Measurements from ENCODE around the gene FBXL17.

FBXL17 gene

DNA sequence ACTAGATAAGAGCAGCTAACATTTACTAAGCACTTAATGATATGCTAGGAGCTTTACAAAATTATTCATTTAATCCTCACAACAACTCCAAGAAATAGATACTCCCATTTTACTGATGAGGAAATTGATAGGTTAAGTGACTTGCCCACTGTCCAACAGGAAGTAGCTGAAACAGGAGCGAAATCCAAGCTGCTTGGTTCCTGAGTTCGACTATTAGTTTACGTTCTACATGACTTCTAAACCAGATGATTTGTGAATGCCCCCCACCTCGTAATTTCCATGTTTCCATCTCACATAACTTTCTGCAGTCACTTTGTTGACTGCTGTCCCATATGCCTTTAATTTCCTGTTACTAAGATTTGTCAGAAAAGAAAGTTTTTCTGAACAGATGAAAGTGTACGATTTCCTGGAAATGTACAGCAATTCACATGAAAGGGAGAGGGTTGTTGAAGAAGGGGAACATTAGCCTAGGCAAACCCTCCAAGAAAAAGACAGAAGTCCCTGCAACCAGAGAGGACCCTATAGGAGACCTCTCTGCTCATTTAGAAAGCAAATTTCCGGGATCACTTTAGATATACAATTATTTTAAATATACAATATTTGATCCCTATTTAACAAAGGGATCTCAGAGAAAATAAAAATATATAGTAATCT is 432.1 kb downstream of the FBXL17 start:
- Histone ChIP-seq H3K4me3 (ENCODE audit: low read depth in 1 of 2, low read length in 2 of 2) (no peak overlapping the region), H3K36me3 (ENCODE audit: control insufficient read depth in 1 of 2, insufficient read depth in 2 of 2, low read length in 2 of 2) (no peaks in the 10 kb centered on the region), H3K9me3 (ENCODE audit: control insufficient read depth in 1 of 2, low read length in 2 of 2) (no peaks in the 10 kb centered on the region), H3K4me1 (ENCODE audit: control insufficient read depth in 1 of 2, insufficient read depth in 2 of 2, low read length in 2 of 2) (no peaks in the 10 kb centered on the region), H3K27me3 (ENCODE audit: low read depth, low read length) (no peaks in the 10 kb centered on the region), H3K27ac (ENCODE audit: low read length) (no peak overlapping the region)

DNA sequence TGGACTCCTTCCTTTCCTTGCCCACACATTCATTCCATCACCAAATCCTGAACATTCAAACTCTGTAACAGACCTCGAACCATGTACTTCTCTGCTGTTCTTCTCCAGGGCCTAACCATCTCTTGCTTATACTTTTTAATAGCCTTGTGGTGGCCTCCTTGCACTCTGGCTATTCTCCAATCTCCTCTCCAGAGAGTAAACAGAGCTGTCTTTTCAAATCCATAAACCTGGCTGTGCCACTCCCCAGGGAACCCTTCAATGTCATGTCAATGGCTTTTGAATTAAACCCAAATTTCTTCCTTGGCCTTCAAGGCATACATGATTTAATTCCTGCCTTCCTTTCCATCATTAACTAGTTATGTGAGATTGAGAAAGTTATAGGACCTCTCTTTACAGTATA is 433.5 kb downstream of the FBXL17 start:
- Histone ChIP-seq H3K9me3 (ENCODE audit: control insufficient read depth in 1 of 2, low read length in 2 of 2) (no peaks in the 10 kb centered on the region), H3K4me1 (ENCODE audit: control insufficient read depth in 1 of 2, insufficient read depth in 2 of 2, low read length in 2 of 2) (no peaks in the 10 kb centered on the region), H3K27me3 (ENCODE audit: low read depth, low read length) (no peaks in the 10 kb centered on the region), H3K36me3 (ENCODE audit: control insufficient read depth in 1 of 2, insufficient read depth in 2 of 2, low read length in 2 of 2) (no peaks in the 10 kb centered on the region), H3K27ac (ENCODE audit: low read length) (no peak overlapping the region), H3K4me3 (ENCODE audit: low read depth in 1 of 2, low read length in 2 of 2) (no peak overlapping the region)

DNA sequence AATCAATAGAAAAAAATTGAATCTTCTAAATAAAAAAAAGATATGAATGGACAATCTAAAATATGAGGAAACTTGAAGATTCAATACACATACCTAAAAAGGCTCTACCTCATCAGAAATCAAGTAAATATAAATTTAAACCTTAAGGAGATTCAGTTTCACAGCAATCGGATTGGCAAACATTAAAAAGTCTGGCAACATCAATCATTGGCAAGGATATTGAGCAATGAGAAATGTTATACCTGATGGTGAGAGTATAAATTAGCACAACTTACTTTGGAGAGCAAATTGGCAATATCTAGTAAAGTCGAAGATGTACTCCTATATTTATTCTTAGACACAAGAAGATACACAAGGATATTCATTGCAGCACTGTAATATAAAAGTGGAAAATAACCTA is 436.8 kb downstream of the FBXL17 start:
- Histone ChIP-seq H3K27ac (ENCODE audit: low read length) (no peak overlapping the region), H3K36me3 (ENCODE audit: control insufficient read depth in 1 of 2, insufficient read depth in 2 of 2, low read length in 2 of 2) (no peaks in the 10 kb centered on the region), H3K27me3 (ENCODE audit: low read depth, low read length) (no peaks in the 10 kb centered on the region), H3K4me1 (ENCODE audit: control insufficient read depth in 1 of 2, insufficient read depth in 2 of 2, low read length in 2 of 2) (no peaks in the 10 kb centered on the region), H3K9me3 (ENCODE audit: control insufficient read depth in 1 of 2, low read length in 2 of 2) (no peaks in the 10 kb centered on the region), H3K4me3 (ENCODE audit: low read depth in 1 of 2, low read length in 2 of 2) (no peak overlapping the region)

DNA sequence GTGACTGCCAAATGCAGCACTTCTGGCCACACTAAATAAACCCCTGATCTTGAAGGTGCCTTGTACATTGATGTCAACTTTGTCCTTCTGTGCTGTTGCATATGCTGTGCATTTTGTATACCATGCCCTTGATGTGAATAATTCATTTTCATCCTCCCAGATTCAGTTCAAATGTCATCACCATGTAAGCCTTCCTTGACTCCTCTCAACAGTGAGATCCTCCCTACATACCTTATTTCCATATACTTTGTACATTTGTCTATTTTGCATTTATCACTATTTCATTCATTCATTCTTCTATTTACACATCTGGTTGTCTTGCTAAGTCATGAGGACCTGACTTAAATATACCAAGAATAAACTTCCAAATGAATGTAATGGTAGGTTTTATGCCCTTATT is 438.0 kb downstream of the FBXL17 start:
- Histone ChIP-seq H3K9me3 (ENCODE audit: control insufficient read depth in 1 of 2, low read length in 2 of 2) (no peaks in the 10 kb centered on the region), H3K36me3 (ENCODE audit: control insufficient read depth in 1 of 2, insufficient read depth in 2 of 2, low read length in 2 of 2) (no peaks in the 10 kb centered on the region), H3K4me3 (ENCODE audit: low read depth in 1 of 2, low read length in 2 of 2) (no peak overlapping the region), H3K27me3 (ENCODE audit: low read depth, low read length) (no peaks in the 10 kb centered on the region), H3K27ac (ENCODE audit: low read length) (no peak overlapping the region), H3K4me1 (ENCODE audit: control insufficient read depth in 1 of 2, insufficient read depth in 2 of 2, low read length in 2 of 2) (no peaks in the 10 kb centered on the region)

DNA sequence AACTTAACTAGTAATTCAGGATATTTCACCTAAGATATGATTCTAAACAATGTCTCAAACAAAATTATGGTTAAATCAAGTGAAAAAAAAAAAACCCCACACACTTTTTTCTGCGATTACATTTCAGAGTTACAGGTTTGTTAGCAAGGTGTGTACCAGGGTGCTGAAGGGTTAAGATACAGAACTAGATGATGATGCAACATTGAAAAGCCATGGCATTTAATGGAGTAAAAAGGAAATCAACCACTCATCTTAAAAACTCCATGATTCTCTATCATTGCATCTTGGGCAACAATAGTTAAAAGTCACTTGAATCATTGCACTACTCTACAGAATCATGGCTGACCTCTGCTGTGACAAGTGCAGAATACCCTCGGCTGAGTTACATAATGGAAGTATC is 440.9 kb downstream of the FBXL17 start:
- H3K27me3 ChIP-seq (ENCODE audit: low read depth, low read length) = no peaks in the 10 kb centered on the region

DNA sequence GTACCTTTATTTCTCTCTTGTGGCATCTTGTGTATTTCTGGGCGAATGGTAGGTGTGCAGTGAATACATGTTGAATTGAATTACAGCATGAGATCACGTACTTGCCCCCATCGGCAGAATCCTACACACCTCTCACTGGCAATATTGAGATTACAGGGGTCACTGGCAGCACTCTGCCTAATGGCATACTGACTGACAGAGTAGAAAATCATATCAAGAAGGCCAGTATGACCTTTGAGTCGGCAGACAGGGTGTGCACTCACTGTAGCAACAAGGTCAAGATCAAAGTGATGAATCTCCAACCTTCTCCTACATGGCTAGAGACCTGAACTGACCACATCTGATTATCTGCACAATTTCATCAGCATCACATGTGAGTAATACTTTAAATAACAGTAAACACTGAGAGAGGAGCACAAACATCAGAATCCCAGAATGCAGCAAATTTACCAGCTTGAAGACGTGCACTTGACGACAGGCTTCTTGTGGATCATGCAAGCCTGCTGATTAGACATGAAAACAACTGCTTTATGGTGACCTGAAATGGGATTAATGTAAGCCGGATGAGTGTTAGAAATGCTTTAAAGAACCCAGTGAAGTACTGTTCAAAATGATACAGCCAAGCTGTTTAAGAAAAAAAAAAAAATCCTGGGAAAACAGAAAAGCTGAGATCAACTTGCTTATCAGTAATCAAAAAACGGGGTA is 444.1 kb downstream of the FBXL17 start:
- no peak overlapping the region for H3K27ac ChIP-seq (ENCODE audit: low read length)
- no peaks in the 10 kb centered on the region for H3K36me3 ChIP-seq (ENCODE audit: control insufficient read depth in 1 of 2, insufficient read depth in 2 of 2, low read length in 2 of 2)
- H3K27me3 ChIP-seq (ENCODE audit: low read depth, low read length) = no peaks in the 10 kb centered on the region
- no peaks in the 10 kb centered on the region for H3K9me3 ChIP-seq (ENCODE audit: control insufficient read depth in 1 of 2, low read length in 2 of 2)
- H3K4me1 ChIP-seq (ENCODE audit: control insufficient read depth in 1 of 2, insufficient read depth in 2 of 2, low read length in 2 of 2) = no peaks in the 10 kb centered on the region
- H3K4me3 ChIP-seq (ENCODE audit: low read depth in 1 of 2, low read length in 2 of 2) = no peak overlapping the region

More for the DNA sequence above, 440.9 kb downstream of the FBXL17 start:
- Histone ChIP-seq H3K36me3 (ENCODE audit: control insufficient read depth in 1 of 2, insufficient read depth in 2 of 2, low read length in 2 of 2) (no peaks in the 10 kb centered on the region), H3K4me1 (ENCODE audit: control insufficient read depth in 1 of 2, insufficient read depth in 2 of 2, low read length in 2 of 2) (no peaks in the 10 kb centered on the region), H3K27ac (ENCODE audit: low read length) (no peak overlapping the region), H3K9me3 (ENCODE audit: control insufficient read depth in 1 of 2, low read length in 2 of 2) (no peaks in the 10 kb centered on the region), H3K4me3 (ENCODE audit: low read depth in 1 of 2, low read length in 2 of 2) (no peak overlapping the region)

DNA sequence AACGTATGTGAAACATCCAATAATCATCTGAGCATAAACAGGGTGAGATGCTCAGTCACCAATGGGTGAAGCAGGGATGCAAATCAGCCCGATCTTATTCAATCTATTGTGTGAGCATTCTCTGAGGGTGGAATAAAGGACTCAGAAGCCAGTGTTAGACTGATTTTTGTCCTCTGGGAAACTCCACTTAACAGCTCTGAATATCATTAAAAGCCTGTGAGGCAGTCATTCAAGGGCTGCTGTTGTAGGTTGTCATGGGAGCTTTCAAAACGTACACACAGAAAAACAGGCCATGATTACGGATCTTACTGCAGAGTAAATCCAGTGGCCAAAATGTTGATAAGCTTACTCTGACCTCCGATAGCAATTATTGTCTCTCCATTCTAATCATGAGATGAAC is 444.7 kb downstream of the FBXL17 start:
- H3K27me3 ChIP-seq (ENCODE audit: low read depth, low read length) = no peaks in the 10 kb centered on the region

DNA sequence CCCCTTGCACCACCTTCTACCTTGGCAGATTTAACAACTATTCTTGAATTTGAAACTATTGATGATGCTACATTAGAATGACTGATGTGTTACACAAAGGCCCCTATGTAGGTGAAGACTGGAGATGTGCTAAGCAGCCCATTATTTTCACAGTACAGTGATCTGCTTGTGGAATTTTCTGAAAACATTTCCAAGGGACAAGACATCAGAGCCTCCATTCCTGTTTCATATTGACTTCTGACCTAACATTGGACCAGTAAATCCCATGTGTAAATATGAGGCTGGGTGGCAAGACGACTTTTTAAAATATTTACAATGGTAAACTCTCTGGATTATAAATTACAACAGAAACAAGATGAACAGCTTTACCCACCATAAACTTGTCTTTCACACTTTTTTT is 445.4 kb downstream of the FBXL17 start:
- Histone ChIP-seq H3K27me3 (ENCODE audit: low read depth, low read length) (no peaks in the 10 kb centered on the region), H3K27ac (ENCODE audit: low read length) (no peak overlapping the region), H3K9me3 (ENCODE audit: control insufficient read depth in 1 of 2, low read length in 2 of 2) (no peaks in the 10 kb centered on the region), H3K4me1 (ENCODE audit: control insufficient read depth in 1 of 2, insufficient read depth in 2 of 2, low read length in 2 of 2) (no peaks in the 10 kb centered on the region), H3K36me3 (ENCODE audit: control insufficient read depth in 1 of 2, insufficient read depth in 2 of 2, low read length in 2 of 2) (no peaks in the 10 kb centered on the region), H3K4me3 (ENCODE audit: low read depth in 1 of 2, low read length in 2 of 2) (no peak overlapping the region)

More for the DNA sequence above, 444.7 kb downstream of the FBXL17 start:
- no peaks in the 10 kb centered on the region for H3K9me3 ChIP-seq (ENCODE audit: control insufficient read depth in 1 of 2, low read length in 2 of 2)
- H3K4me3 ChIP-seq (ENCODE audit: low read depth in 1 of 2, low read length in 2 of 2) = no peak overlapping the region
- no peaks in the 10 kb centered on the region for H3K4me1 ChIP-seq (ENCODE audit: control insufficient read depth in 1 of 2, insufficient read depth in 2 of 2, low read length in 2 of 2)
- H3K36me3 ChIP-seq (ENCODE audit: control insufficient read depth in 1 of 2, insufficient read depth in 2 of 2, low read length in 2 of 2) = no peaks in the 10 kb centered on the region
- no peak overlapping the region for H3K27ac ChIP-seq (ENCODE audit: low read length)

DNA sequence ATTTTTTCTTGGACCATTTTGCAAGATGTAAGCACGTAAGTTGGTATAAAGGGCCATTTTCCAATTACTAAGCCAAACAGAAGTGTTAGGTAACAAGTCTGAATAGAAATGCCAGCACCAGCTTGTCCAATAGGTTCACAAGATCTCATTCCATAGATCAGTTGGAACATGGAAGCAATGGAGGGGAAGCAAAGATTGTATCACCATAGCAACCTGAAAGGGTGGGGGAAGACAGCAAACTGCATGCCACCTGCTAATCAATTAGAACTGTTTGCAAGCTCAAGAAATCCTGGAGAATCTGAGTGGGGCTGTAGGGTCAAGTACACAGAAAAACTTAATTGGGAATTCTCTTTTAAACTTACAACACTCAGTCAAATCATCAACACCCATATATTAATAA is 446.3 kb downstream of the FBXL17 start:
- Histone ChIP-seq H3K4me3 (ENCODE audit: low read depth in 1 of 2, low read length in 2 of 2) (no peak overlapping the region), H3K27ac (ENCODE audit: low read length) (no peak overlapping the region), H3K9me3 (ENCODE audit: control insufficient read depth in 1 of 2, low read length in 2 of 2) (no peaks in the 10 kb centered on the region), H3K4me1 (ENCODE audit: control insufficient read depth in 1 of 2, insufficient read depth in 2 of 2, low read length in 2 of 2) (no peaks in the 10 kb centered on the region), H3K27me3 (ENCODE audit: low read depth, low read length) (no peaks in the 10 kb centered on the region), H3K36me3 (ENCODE audit: control insufficient read depth in 1 of 2, insufficient read depth in 2 of 2, low read length in 2 of 2) (no peaks in the 10 kb centered on the region)

DNA sequence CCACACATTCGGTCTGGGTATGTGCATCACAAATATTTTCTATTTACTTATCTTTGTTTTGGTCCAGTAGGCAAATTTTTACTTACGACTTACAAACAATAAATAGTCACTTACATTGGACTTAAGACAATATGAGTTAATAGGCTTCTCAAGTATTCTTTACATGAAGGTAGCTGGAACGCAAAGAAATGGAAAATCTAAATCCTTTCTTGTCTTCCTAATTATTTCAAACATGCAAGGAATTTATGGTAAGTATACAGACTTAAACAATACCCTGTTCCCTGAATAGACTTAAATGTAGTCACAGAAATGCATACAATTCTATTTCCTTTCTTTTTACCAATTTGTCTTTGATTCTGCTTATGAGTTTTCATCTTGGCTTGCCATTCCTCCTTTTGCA is 448.6 kb downstream of the FBXL17 start:
- Histone ChIP-seq H3K36me3 (ENCODE audit: control insufficient read depth in 1 of 2, insufficient read depth in 2 of 2, low read length in 2 of 2) (no peaks in the 10 kb centered on the region), H3K9me3 (ENCODE audit: control insufficient read depth in 1 of 2, low read length in 2 of 2) (no peaks in the 10 kb centered on the region), H3K4me1 (ENCODE audit: control insufficient read depth in 1 of 2, insufficient read depth in 2 of 2, low read length in 2 of 2) (no peaks in the 10 kb centered on the region), H3K27me3 (ENCODE audit: low read depth, low read length) (no peaks in the 10 kb centered on the region), H3K4me3 (ENCODE audit: low read depth in 1 of 2, low read length in 2 of 2) (no peak overlapping the region), H3K27ac (ENCODE audit: low read length) (no peak overlapping the region)

DNA sequence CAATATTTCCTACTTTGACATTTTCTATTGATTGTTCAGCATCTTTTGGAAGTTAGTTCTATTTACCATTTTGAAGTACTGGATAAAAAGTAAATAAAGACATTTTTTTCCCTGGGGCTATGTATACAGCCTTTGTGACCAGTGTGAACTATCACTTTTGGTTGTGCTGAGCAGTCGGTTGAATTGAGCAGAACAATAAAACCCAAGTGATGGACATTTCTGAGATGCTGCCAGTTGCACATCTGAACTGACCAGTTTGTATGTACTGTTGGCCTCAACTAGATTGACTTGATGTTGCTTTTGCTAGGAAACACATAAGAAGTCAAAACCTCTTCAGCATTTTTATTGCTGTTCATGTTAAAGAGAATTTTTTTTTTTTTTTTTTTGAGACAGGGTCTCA is 451.0 kb downstream of the FBXL17 start:
- no peaks in the 10 kb centered on the region for H3K4me1 ChIP-seq (ENCODE audit: control insufficient read depth in 1 of 2, insufficient read depth in 2 of 2, low read length in 2 of 2)

DNA sequence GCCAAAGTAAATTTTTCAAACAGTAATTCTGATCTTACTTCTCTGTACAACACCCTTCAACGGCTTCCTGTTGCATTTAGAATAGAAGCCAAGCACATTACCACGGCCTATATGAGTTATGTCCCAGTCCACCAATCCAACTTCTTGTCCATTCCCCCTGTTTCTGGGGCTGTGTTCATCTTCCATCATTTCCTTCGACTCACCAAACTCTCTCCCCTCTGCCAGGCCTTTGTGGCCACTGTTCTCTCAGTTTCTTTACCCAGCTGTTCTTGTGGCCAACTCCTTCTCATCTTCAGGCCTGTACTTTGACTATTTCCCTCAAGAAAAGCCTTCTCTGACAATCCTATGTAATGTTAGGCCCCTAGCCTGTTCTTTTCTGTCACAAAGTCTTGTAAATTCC is 451.8 kb downstream of the FBXL17 start:
- Histone ChIP-seq H3K9me3 (ENCODE audit: control insufficient read depth in 1 of 2, low read length in 2 of 2) (no peaks in the 10 kb centered on the region), H3K27me3 (ENCODE audit: low read depth, low read length) (no peaks in the 10 kb centered on the region), H3K36me3 (ENCODE audit: control insufficient read depth in 1 of 2, insufficient read depth in 2 of 2, low read length in 2 of 2) (no peaks in the 10 kb centered on the region), H3K27ac (ENCODE audit: low read length) (no peak overlapping the region), H3K4me1 (ENCODE audit: control insufficient read depth in 1 of 2, insufficient read depth in 2 of 2, low read length in 2 of 2) (no peaks in the 10 kb centered on the region), H3K4me3 (ENCODE audit: low read depth in 1 of 2, low read length in 2 of 2) (no peak overlapping the region)

More for the DNA sequence above, 451.0 kb downstream of the FBXL17 start:
- Histone ChIP-seq H3K27ac (ENCODE audit: low read length) (no peak overlapping the region), H3K36me3 (ENCODE audit: control insufficient read depth in 1 of 2, insufficient read depth in 2 of 2, low read length in 2 of 2) (no peaks in the 10 kb centered on the region), H3K4me3 (ENCODE audit: low read depth in 1 of 2, low read length in 2 of 2) (no peak overlapping the region), H3K9me3 (ENCODE audit: control insufficient read depth in 1 of 2, low read length in 2 of 2) (no peaks in the 10 kb centered on the region), H3K27me3 (ENCODE audit: low read depth, low read length) (no peaks in the 10 kb centered on the region)

All from muscle layer of duodenum (tissue), 2 donors.